ENCODE data around the gene FBXL22. TPM values are rescaled to one million over a fixed set of nuclear protein-coding genes. Genes with fewer than 3 reads are reported as not detected.
A peak's percentile ranks its signal among the peaks of the same experiment; 100 is the strongest.

FBXL22 gene
- total RNA-seq, 4 donors from 2014 or later: 14.4 to 81.6 (median 46.3) TPM

DNA sequence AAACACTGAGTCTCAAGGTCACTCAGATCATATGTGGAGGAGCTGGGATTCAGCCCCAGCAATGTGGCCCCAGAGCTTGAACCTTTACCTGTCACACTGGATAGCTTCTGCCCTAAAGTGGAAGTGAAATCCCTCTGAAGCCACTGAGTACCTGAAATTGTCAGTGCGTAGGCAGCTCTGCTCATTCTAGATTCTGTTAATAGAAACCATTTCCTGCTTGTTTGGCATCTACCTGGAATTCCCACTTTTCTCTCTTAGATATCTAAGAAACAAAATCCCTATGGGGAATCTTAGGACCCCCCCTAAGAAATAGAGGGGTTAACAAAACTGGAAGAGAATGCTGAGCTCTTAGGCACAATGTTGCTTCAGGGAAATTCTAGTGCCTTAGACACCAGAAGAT, 29.8 kb downstream of the FBXL22 start:
- Histone ChIP-seq H3K9me3 (no peaks in the 10 kb centered on the region), H3K4me1 (no peaks in the 10 kb centered on the region), H3K27me3 (no peaks in the 10 kb centered on the region), H3K36me3 (peaks cover 66 to 100% (median 97%) of the 10 kb centered on the region in 4 donors), H3K27ac (replicated peaks in 1 of 4) (no peak overlapping the region), H3K4me3 (no peak overlapping the region)
- intact Hi-C loops (cut with DNase I): no loop called here
- no peak for TF ChIP-seq EP300 (IDR thresholded peaks at IDR 0.05)
- no peak for TF ChIP-seq POLR2A (IDR thresholded peaks at IDR 0.05; ENCODE audit: low read depth)
- TF ChIP-seq, protein P1, sequence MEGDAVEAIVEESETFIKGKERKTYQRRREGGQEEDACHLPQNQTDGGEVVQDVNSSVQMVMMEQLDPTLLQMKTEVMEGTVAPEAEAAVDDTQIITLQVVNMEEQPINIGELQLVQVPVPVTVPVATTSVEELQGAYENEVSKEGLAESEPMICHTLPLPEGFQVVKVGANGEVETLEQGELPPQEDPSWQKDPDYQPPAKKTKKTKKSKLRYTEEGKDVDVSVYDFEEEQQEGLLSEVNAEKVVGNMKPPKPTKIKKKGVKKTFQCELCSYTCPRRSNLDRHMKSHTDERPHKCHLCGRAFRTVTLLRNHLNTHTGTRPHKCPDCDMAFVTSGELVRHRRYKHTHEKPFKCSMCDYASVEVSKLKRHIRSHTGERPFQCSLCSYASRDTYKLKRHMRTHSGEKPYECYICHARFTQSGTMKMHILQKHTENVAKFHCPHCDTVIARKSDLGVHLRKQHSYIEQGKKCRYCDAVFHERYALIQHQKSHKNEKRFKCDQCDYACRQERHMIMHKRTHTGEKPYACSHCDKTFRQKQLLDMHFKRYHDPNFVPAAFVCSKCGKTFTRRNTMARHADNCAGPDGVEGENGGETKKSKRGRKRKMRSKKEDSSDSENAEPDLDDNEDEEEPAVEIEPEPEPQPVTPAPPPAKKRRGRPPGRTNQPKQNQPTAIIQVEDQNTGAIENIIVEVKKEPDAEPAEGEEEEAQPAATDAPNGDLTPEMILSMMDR (IDR thresholded peaks at IDR 0.05): no peak
- no peak for TF ChIP-seq POLR2AphosphoS5 (IDR thresholded peaks at IDR 0.05)
- no peak for DNase-seq (ENCODE audit: extremely low spot score)
- WGBS: 75% methylated on average over 1 of the region's 1 CpG

GRCh38 chr15:63628123-63628822, 31.1 kb downstream of the FBXL22 start:
- intact Hi-C loops (cut with DNase I): no loop called here
- H3K27me3 ChIP-seq: no peaks in the 10 kb centered on the region
- H3K4me1 ChIP-seq: no peaks in the 10 kb centered on the region
- peaks cover 67 to 100% (median 97%) of the 10 kb centered on the region in 4 donors for H3K36me3 ChIP-seq
- 93% methylated on average over 13 of the region's 13 CpGs for WGBS
- TF ChIP-seq, protein P1 (IDR thresholded peaks at IDR 0.05): no peak
- no peak for TF ChIP-seq POLR2A (IDR thresholded peaks at IDR 0.05; ENCODE audit: low read depth)
- TF ChIP-seq EP300 (IDR thresholded peaks at IDR 0.05): no peak
- TF ChIP-seq POLR2AphosphoS5 (IDR thresholded peaks at IDR 0.05): no peak
- H3K9me3 ChIP-seq: no peaks in the 10 kb centered on the region
- no peak overlapping the region for H3K4me3 ChIP-seq
- no peak for DNase-seq (ENCODE audit: extremely low spot score)
- H3K27ac ChIP-seq (replicated peaks in 1 of 4): no peak overlapping the region

GRCh38 chr15:63630036-63630751, 33.0 kb downstream of the FBXL22 start:
- Histone ChIP-seq H3K4me1 (no peaks in the 10 kb centered on the region), H3K36me3 (peaks cover 61 to 100% (median 98%) of the 10 kb centered on the region in 4 donors), H3K4me3 (peak overlapping the region in 1 of 4 donors; percentile 7), H3K27ac (replicated peaks in 1 of 4) (peak overlapping the region in 1 of 4 donors; percentile 38), H3K27me3 (no peaks in the 10 kb centered on the region), H3K9me3 (no peaks in the 10 kb centered on the region)
- 83% methylated on average over 7 of the region's 7 CpGs for WGBS
- TF ChIP-seq, protein P1 (IDR thresholded peaks at IDR 0.05): no peak
- peak in 1 of 2 donors; percentile 35 for TF ChIP-seq POLR2AphosphoS5 (IDR thresholded peaks at IDR 0.05)
- DNase-seq (ENCODE audit: extremely low spot score): no peak
- intact Hi-C loops (cut with DNase I): no loop called here

DNA sequence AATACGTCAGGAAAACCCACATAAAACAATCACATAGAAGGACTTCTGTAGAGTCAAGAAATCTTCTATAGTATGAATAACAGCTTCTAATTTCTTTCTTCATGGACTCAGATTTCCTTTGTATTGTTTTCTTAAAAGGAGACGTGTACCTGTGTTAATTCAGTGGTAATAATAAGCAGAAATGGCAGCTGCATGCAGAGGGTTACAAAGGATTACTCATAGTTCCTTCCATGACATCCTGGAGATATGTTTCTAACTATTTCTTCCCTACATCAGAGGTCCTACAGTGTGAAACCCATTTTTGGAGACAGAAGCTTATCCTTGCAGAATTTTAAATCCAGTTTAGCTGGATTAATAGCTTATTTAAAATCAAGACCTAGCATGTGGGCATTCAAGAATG, 36.1 kb downstream of the FBXL22 start:
- 74% methylated on average over 2 of the region's 2 CpGs for WGBS
- no peaks in the 10 kb centered on the region for H3K27me3 ChIP-seq
- H3K9me3 ChIP-seq: no peaks in the 10 kb centered on the region
- TF ChIP-seq POLR2AphosphoS5 (IDR thresholded peaks at IDR 0.05) (no peak), POLR2A (IDR thresholded peaks at IDR 0.05; ENCODE audit: low read depth) (no peak), EP300 (IDR thresholded peaks at IDR 0.05) (no peak)
- TF ChIP-seq, protein P1 (IDR thresholded peaks at IDR 0.05): no peak
- H3K27ac ChIP-seq (replicated peaks in 1 of 4): no peak overlapping the region
- intact Hi-C loops (cut with DNase I): no loop called here
- peaks cover 48 to 100% (median 94%) of the 10 kb centered on the region in 4 donors for H3K36me3 ChIP-seq
- DNase-seq (ENCODE audit: extremely low spot score): no peak
- no peak overlapping the region for H3K4me3 ChIP-seq
- no peaks in the 10 kb centered on the region for H3K4me1 ChIP-seq

Measured in esophagus muscularis mucosa (tissue), 4 donors.